Subcutaneous abdominal adipose tissue (tissue), 5 donors: ENCODE data around the gene ALDH1L1.

Experiments used
- H3K27ac ChIP-seq: one replicate; pipeline ENCODE4 v1.7.0; 2013; ENCODE audit warnings: low read depth, mild to moderate bottlenecking, inconsistent platforms, low read length, moderate library complexity
- H3K27me3 ChIP-seq, 5 donors: one replicate each; pipeline ENCODE4 v1.7.0; 2013; ENCODE audit warnings: low read length in 5 of 5, inconsistent platforms in 1 of 5; ENCODE audit not compliant: control insufficient read depth in 5 of 5, insufficient read depth in 4 of 5
- H3K36me3 ChIP-seq, 5 donors: one replicate each; pipeline ENCODE4 v1.7.0; 2013; ENCODE audit warnings: low read length in 5 of 5; ENCODE audit not compliant: control insufficient read depth in 5 of 5, insufficient read depth in 5 of 5
- H3K4me1 ChIP-seq, 5 donors: one replicate each; pipeline ENCODE4 v1.7.0; 2013; ENCODE audit warnings: low read length in 5 of 5, mild to moderate bottlenecking in 3 of 5, moderate library complexity in 1 of 5; ENCODE audit not compliant: control insufficient read depth in 5 of 5, insufficient read depth in 5 of 5
- H3K4me3 ChIP-seq, 5 donors: one replicate each; pipeline ENCODE4 v1.7.0; 2013; ENCODE audit warnings: low read length in 5 of 5, low read depth in 1 of 5
- H3K9ac ChIP-seq, 5 donors: one replicate each; pipeline ENCODE4 v1.7.0; 2013; ENCODE audit warnings: low read length in 5 of 5, mild to moderate bottlenecking in 4 of 5, moderate library complexity in 3 of 5
- H3K9me3 ChIP-seq, 5 donors: one replicate each; pipeline ENCODE4 v1.7.0; 2013; ENCODE audit warnings: low read length in 5 of 5; ENCODE audit not compliant: control insufficient read depth in 5 of 5
- donor health status: healthy.
- donor health status: healthy.
- donor health status: healthy.
- donor health status: healthy.
- donor health status: healthy.

Gene ALDH1L1

GRCh38 chr3:126197854-126198584 lies 17.6 kb upstream of the ALDH1L1 start:
- no peak overlapping the region for H3K4me3 ChIP-seq
- H3K27ac ChIP-seq, result no peak overlapping the region
- no peak overlapping the region for H3K9ac ChIP-seq

GRCh38 chr3:126197343-126197742 lies 17.0 kb upstream of the ALDH1L1 start:
- no peaks in the 10 kb centered on the region for H3K36me3 ChIP-seq
- H3K27me3 ChIP-seq, result no peaks in the 10 kb centered on the region
- H3K4me1 ChIP-seq, result peaks cover 0 to 8% (median 0%) of the 10 kb centered on the region in 5 donors
- no peaks in the 10 kb centered on the region for H3K9me3 ChIP-seq
- no peak overlapping the region for H3K9ac ChIP-seq
- no peak overlapping the region for H3K4me3 ChIP-seq
- no peak overlapping the region for H3K27ac ChIP-seq

More at GRCh38 chr3:126197854-126198584, 17.6 kb upstream of the ALDH1L1 start:
- no peaks in the 10 kb centered on the region for H3K36me3 ChIP-seq
- no peaks in the 10 kb centered on the region for H3K27me3 ChIP-seq
- no peaks in the 10 kb centered on the region for H3K9me3 ChIP-seq
- H3K4me1 ChIP-seq, result peaks cover 0 to 8% (median 0%) of the 10 kb centered on the region in 5 donors

GRCh38 chr3:126194713-126195305 lies 14.4 kb upstream of the ALDH1L1 start:
- Histone ChIP-seq H3K27ac (no peak overlapping the region), H3K27me3 (no peaks in the 10 kb centered on the region), H3K9ac (no peak overlapping the region), H3K9me3 (no peaks in the 10 kb centered on the region), H3K4me1 (peaks cover 0 to 8% (median 0%) of the 10 kb centered on the region in 5 donors), H3K4me3 (no peak overlapping the region), H3K36me3 (no peaks in the 10 kb centered on the region)

DNA sequence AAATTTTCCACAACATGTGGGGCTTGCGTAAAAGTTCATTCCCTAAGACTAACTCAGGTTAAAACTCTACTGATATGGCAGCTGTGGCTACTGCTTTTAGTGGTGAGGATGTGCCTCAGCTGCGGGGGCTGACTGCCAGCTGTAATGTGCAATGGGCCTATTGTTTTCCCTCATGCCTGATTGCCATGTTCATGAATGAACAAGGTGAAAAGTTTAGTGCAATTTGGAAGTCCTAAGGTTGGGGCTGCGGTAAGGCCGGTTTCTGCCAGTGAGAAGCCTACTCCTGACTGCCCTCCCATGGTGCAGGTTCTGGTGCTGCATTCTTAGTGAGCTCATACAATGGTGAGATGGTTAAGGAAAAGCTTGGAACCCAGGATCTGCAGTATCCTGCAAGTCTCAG lies 10.9 kb upstream of the ALDH1L1 start:
- Histone ChIP-seq H3K9ac (no peak overlapping the region), H3K4me3 (no peak overlapping the region), H3K27ac (no peak overlapping the region), H3K36me3 (no peaks in the 10 kb centered on the region), H3K9me3 (no peaks in the 10 kb centered on the region), H3K27me3 (no peaks in the 10 kb centered on the region), H3K4me1 (no peaks in the 10 kb centered on the region)

DNA sequence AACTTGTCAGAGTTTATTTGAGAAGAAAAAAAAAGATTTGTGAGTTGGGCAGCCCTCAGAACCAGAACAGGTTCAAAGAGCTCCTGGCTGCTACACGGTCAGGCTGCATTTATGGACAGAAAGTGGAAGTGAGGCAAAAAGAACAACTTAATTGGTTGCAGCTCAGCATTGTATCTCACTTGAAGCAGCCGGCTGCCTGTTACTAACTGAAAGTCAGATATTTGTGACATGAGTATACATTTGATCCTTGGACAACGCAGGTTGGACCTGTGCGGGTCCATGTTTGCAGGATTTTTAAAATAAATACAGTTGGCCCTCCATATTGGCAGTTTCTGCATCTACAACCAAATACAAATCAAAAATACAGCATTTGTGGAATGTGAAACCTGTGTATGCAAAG lies 7.5 kb upstream of the ALDH1L1 start:
- Histone ChIP-seq H3K36me3 (no peaks in the 10 kb centered on the region), H3K27ac (no peak overlapping the region), H3K27me3 (peaks cover 0 to 3% (median 0%) of the 10 kb centered on the region in 5 donors), H3K9ac (no peak overlapping the region), H3K4me3 (no peak overlapping the region), H3K9me3 (no peaks in the 10 kb centered on the region), H3K4me1 (no peaks in the 10 kb centered on the region)

DNA sequence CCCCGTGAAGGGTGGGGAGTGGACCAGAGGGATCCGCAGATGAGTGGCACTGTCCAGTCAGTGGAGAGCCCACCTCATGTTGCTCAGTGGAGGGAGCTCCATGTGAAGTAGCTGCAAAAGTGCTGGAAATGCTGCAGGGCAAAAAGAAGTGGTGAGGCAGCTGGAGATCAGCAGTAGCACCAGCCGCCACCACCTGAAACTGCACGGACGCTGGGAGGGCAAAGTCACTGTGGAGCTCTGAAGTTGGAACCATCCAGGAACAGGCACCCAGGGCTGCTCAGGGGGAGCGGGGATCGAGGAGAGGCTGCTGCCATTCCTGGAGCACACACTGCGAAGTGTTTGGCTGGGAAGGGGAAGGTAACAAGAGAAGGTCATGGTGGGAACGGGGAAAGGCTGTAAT lies 6.4 kb upstream of the ALDH1L1 start:
- no peak overlapping the region for H3K9ac ChIP-seq
- H3K4me3 ChIP-seq, result no peak overlapping the region
- no peak overlapping the region for H3K27ac ChIP-seq
- H3K27me3 ChIP-seq, result peaks cover 0 to 3% (median 0%) of the 10 kb centered on the region in 5 donors
- H3K4me1 ChIP-seq, result no peaks in the 10 kb centered on the region
- H3K9me3 ChIP-seq, result no peaks in the 10 kb centered on the region
- H3K36me3 ChIP-seq, result no peaks in the 10 kb centered on the region

GRCh38 chr3:126186271-126186670 lies 5.9 kb upstream of the ALDH1L1 start:
- Histone ChIP-seq H3K9me3 (no peaks in the 10 kb centered on the region), H3K9ac (no peak overlapping the region), H3K4me3 (no peak overlapping the region), H3K36me3 (no peaks in the 10 kb centered on the region), H3K27ac (no peak overlapping the region), H3K27me3 (peaks cover 0 to 5% (median under 1%) of the 10 kb centered on the region in 5 donors), H3K4me1 (peaks cover 0 to 3% (median under 1%) of the 10 kb centered on the region in 5 donors)

- Histone ChIP-seq H3K27ac (no peak overlapping the region), H3K9ac (no peak overlapping the region), H3K36me3 (no peaks in the 10 kb centered on the region)
Measured at GRCh38 chr3:126184465-126185000, 4.1 kb upstream of the ALDH1L1 start.

GRCh38 chr3:126181398-126181725 lies 976 bp upstream of the ALDH1L1 start:
- Histone ChIP-seq H3K36me3 (no peaks in the 10 kb centered on the region), H3K9me3 (no peaks in the 10 kb centered on the region), H3K4me1 (peaks cover 0 to 38% (median 30%) of the 10 kb centered on the region in 5 donors), H3K27me3 (peaks cover 0 to 8% (median 5%) of the 10 kb centered on the region in 5 donors), H3K9ac (peak overlapping the region in 1 of 5 donors; percentile 80), H3K4me3 (peak overlapping the region; percentile 57 to 75 (median 72)), H3K27ac (peak overlapping the region; percentile 68)

More at GRCh38 chr3:126184465-126185000, 4.1 kb upstream of the ALDH1L1 start:
- no peak overlapping the region for H3K4me3 ChIP-seq
- H3K27me3 ChIP-seq, result peaks cover 0 to 8% (median 5%) of the 10 kb centered on the region in 5 donors
- peaks cover 0 to 21% (median 13%) of the 10 kb centered on the region in 5 donors for H3K4me1 ChIP-seq
- no peaks in the 10 kb centered on the region for H3K9me3 ChIP-seq

- Histone ChIP-seq H3K27ac (peak overlapping the region; percentile 68), H3K4me3 (peak overlapping the region; percentile 57 to 75 (median 70)), H3K27me3 (peaks cover 0 to 8% (median 5%) of the 10 kb centered on the region in 5 donors), H3K36me3 (no peaks in the 10 kb centered on the region), H3K4me1 (peaks cover 0 to 38% (median 30%) of the 10 kb centered on the region in 5 donors), H3K9me3 (no peaks in the 10 kb centered on the region), H3K9ac (peak overlapping the region in 4 of 5 donors; percentile 25 to 80 (median 58))
Measured at GRCh38 chr3:126179825-126180476, 435 bp downstream of the ALDH1L1 start.
